Thoracic aorta (tissue), 2 donors: ENCODE data around the gene NMU. TPM values are rescaled to one million over a fixed set of nuclear protein-coding genes. Genes with fewer than 3 reads are reported as not detected.

ENCODE experiments used
- ATAC-seq: fragments of 150-250 bp; one replicate; pipeline ENCODE4 v1.8.0; 2017; ENCODE audit warnings: low read depth; ENCODE audit not compliant: insufficient number of reproducible peaks, low FRiP score
- DNase-seq: peaks from one replicate; pipeline ENCODE4 v3.0.0-alpha.2; 2020; ENCODE audit warnings: low spot score
- H3K27ac ChIP-seq, 2 donors: fragments of 200-600 bp; sonication (generic); 1 replicate in 1 of 2; 2 replicates in 1 of 2; pipeline ENCODE4 v1.5.1; 2016; ENCODE audit warnings: mild to moderate bottlenecking in 2 of 2, moderate library complexity in 2 of 2
- H3K27me3 ChIP-seq: fragments of 200-600 bp; sonication (generic); replicated peaks from 2 replicates; pipeline ENCODE4 v1.6.0; 2016; ENCODE audit warnings: mild to moderate bottlenecking; ENCODE audit not compliant: insufficient read depth
- H3K36me3 ChIP-seq: fragments of 200-600 bp; sonication (generic); one replicate; pipeline ENCODE4 v1.5.1; 2016
- H3K4me1 ChIP-seq, 2 donors: fragments of 200-600 bp; sonication (generic); 1 replicate in 1 of 2; 2 replicates in 1 of 2; pipeline versions ENCODE4 v1.5.1 to v1.6.0; 2016; ENCODE audit warnings: low read depth in 2 of 2, mild to moderate bottlenecking in 1 of 2; ENCODE audit not compliant: control insufficient read depth in 1 of 2
- H3K4me3 ChIP-seq: fragments of 200-600 bp; sonication (generic); 2 replicates; pipeline ENCODE4 v1.5.1; 2016; ENCODE audit warnings: mild to moderate bottlenecking
- H3K9me3 ChIP-seq: fragments of 200-600 bp; sonication (generic); 2 replicates; pipeline ENCODE4 v1.5.1; 2016
- total RNA-seq, 2 donors: library from RNA; depleted of rRNA; stranded (reverse); fragments of >200 nt; gene quantifications; one replicate each; pipeline versions ENCODE4 v1.1.0 to v1.2.3, GENCODE V29; 2016
- TF ChIP-seq, protein P1 (sequence below): fragments of 200-600 bp; sonication (generic); IDR thresholded peaks from one replicate; pipeline ENCODE4 v1.5.1; 2019; ENCODE audit warnings: antibody characterized with exemption

NMU gene
- total RNA-seq, 2 donors from 2014 or later: not detected

- Histone ChIP-seq H3K4me3 (peak overlapping the region; percentile 92), H3K36me3 (no peaks in the 10 kb centered on the region), H3K27me3 (no peaks in the 10 kb centered on the region), H3K27ac (peak overlapping the region; percentile 95 to 96), H3K4me1 (peaks cover 2 to 21% of the 10 kb centered on the region in 2 donors), H3K9me3 (no peaks in the 10 kb centered on the region)
- peak; percentile 50 for ATAC-seq
- TF ChIP-seq, protein P1, sequence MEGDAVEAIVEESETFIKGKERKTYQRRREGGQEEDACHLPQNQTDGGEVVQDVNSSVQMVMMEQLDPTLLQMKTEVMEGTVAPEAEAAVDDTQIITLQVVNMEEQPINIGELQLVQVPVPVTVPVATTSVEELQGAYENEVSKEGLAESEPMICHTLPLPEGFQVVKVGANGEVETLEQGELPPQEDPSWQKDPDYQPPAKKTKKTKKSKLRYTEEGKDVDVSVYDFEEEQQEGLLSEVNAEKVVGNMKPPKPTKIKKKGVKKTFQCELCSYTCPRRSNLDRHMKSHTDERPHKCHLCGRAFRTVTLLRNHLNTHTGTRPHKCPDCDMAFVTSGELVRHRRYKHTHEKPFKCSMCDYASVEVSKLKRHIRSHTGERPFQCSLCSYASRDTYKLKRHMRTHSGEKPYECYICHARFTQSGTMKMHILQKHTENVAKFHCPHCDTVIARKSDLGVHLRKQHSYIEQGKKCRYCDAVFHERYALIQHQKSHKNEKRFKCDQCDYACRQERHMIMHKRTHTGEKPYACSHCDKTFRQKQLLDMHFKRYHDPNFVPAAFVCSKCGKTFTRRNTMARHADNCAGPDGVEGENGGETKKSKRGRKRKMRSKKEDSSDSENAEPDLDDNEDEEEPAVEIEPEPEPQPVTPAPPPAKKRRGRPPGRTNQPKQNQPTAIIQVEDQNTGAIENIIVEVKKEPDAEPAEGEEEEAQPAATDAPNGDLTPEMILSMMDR: no peak
- peak; percentile 24 for DNase-seq
Observed at GRCh38 chr4:55545641-55546505, 90.2 kb downstream of the NMU start.

Other genes starting within 250 kb of the NMU start
- 100 to 1,000 TPM; 185 to 360 TPM for gene TMEM165, start 240.3 kb downstream of the NMU start, total RNA-seq
- gene CLOCK, start 89.4 kb downstream of the NMU start, total RNA-seq: 10 to 100 TPM; 22.9 to 35.3 TPM
- gene PDCL2, start 44.1 kb downstream of the NMU start, total RNA-seq: not detected
- gene EXOC1L, start 183.5 kb upstream of the NMU start, total RNA-seq: not detected
- 10 to 100 TPM; 33.5 to 60.5 TPM for gene EXOC1, start 217.3 kb upstream of the NMU start, total RNA-seq